DOHH2 (cell line): ENCODE results near the gene DTNB.

Source experiments
- CTCF ChIP-seq: fragments of 200-600 bp; sonication (generic); IDR thresholded peaks from one replicate; pipeline ENCODE4 v1.5.1; 2014; ENCODE audit warnings: antibody characterized with exemption, mild to moderate bottlenecking, low read depth, low read length; ENCODE audit not compliant: poor library complexity, severe bottlenecking
- EZH2phosphoT487 ChIP-seq: fragments of 200-600 bp; sonication (generic); IDR thresholded peaks from 2 replicates; pipeline ENCODE4 v1.6.1; 2017; ENCODE audit warnings: borderline replicate concordance, mild to moderate bottlenecking, antibody characterized with exemption, low read length, moderate library complexity, mixed read lengths

- no peak for TF ChIP-seq CTCF
- TF ChIP-seq EZH2phosphoT487 = no peak
These were observed 7.2 kb downstream of the DTNB start for GRCh38 chr2:25666218-25666617.
